ENCODE measurements around the gene SSMEM1.

SSMEM1 gene

GRCh38 chr7:130196476-130196875 is 11.2 kb upstream of the SSMEM1 start:
- no peak for DNase-seq (ENCODE audit: low spot score)

GRCh38 chr7:130197094-130197493 is 10.6 kb upstream of the SSMEM1 start:
- no peak for TF ChIP-seq CTCF (IDR thresholded peaks at IDR 0.05; ENCODE audit: extremely low read depth, missing control alignments)
- no peak for DNase-seq (ENCODE audit: low spot score)

More at GRCh38 chr7:130196476-130196875, 11.2 kb upstream of the SSMEM1 start:
- no peak for TF ChIP-seq CTCF (IDR thresholded peaks at IDR 0.05; ENCODE audit: extremely low read depth, missing control alignments)

- DNase-seq (ENCODE audit: low spot score): no peak
- TF ChIP-seq CTCF (IDR thresholded peaks at IDR 0.05; ENCODE audit: extremely low read depth, missing control alignments): no peak
Measured at GRCh38 chr7:130201796-130202195, 5.9 kb upstream of the SSMEM1 start.

- no peak for TF ChIP-seq CTCF (IDR thresholded peaks at IDR 0.05; ENCODE audit: extremely low read depth, missing control alignments)
- DNase-seq (ENCODE audit: low spot score): peak; percentile 94
Measured at GRCh38 chr7:130205084-130205947, 2.3 kb upstream of the SSMEM1 start, which contains the start of gene TMEM209. TMEM209 (minus strand) TSS chr7:130205406; CDS start chr7:130205375, 31 bp downstream.

GRCh38 chr7:130207033-130207432 is 627 bp upstream of the SSMEM1 start:
- TF ChIP-seq CTCF (IDR thresholded peaks at IDR 0.05; ENCODE audit: extremely low read depth, missing control alignments): no peak
- no peak for DNase-seq (ENCODE audit: low spot score)

- DNase-seq (ENCODE audit: low spot score): no peak
- no peak for TF ChIP-seq CTCF (IDR thresholded peaks at IDR 0.05; ENCODE audit: extremely low read depth, missing control alignments)
Measured at GRCh38 chr7:130208516-130208915, 856 bp downstream of the SSMEM1 start.

- TF ChIP-seq CTCF (IDR thresholded peaks at IDR 0.05; ENCODE audit: extremely low read depth, missing control alignments): no peak
- DNase-seq (ENCODE audit: low spot score): no peak
Measured at GRCh38 chr7:130210181-130210935, 2.7 kb downstream of the SSMEM1 start.

Measured in GM20000 (cell line).